Ascending aorta (tissue), 2 donors: Measurements from ENCODE around the gene GSC2. TPM values are rescaled to one million over a fixed set of nuclear protein-coding genes. Genes with fewer than 3 reads are reported as not detected.

Experiments used
- DNase-seq, 2 donors: peaks; one replicate each; pipeline ENCODE4 v3.0.0-alpha.2; 2019; ENCODE audit warnings: low spot score in 2 of 2
- H3K27ac ChIP-seq, 2 donors: fragments of 200-600 bp; sonication (generic); one replicate each; pipeline ENCODE4 v1.5.1; 2016 to 2017; ENCODE audit warnings: mild to moderate bottlenecking in 1 of 2
- H3K27me3 ChIP-seq: fragments of 200-600 bp; sonication (generic); one replicate; pipeline ENCODE4 v1.5.1; 2017
- H3K36me3 ChIP-seq, 2 donors: fragments of 200-600 bp; sonication (generic); one replicate each; pipeline ENCODE4 v1.5.1; 2016
- H3K4me1 ChIP-seq, 2 donors: fragments of 200-600 bp; sonication (generic); one replicate each; pipeline ENCODE4 v1.5.1; 2016 to 2017; ENCODE audit warnings: mild to moderate bottlenecking in 1 of 2
- H3K4me3 ChIP-seq, 2 donors: fragments of 200-600 bp; sonication (generic); one replicate each; pipeline ENCODE4 v1.5.1; 2016 to 2017; ENCODE audit warnings: mild to moderate bottlenecking in 1 of 2
- H3K9me3 ChIP-seq, 2 donors: fragments of 200-600 bp; sonication (generic); one replicate each; pipeline ENCODE4 v1.5.1; 2016
- intact Hi-C: fragments of 100-400 bp; cut with DNase I; formaldehyde crosslinking; loops from one replicate; pipeline ENCODE4 v1.15.1; 2023
- total RNA-seq: library from RNA; depleted of rRNA; stranded (reverse); fragments of >200 nt; gene quantifications from one replicate; pipeline ENCODE4 v1.1.0, GENCODE V29; 2016
- TF ChIP-seq, protein P1 (sequence below), 3 experiments: fragments of 200-600 bp in 2 of 3; fragments of 450-650 bp in 1 of 3; sonication (generic) in 2 of 3; IDR thresholded peaks; one replicate each; pipeline ENCODE4 v1.5.1; 2016 to 2019; ENCODE audit warnings: antibody characterized with exemption in 3 of 3, mild to moderate bottlenecking in 1 of 3, moderate library complexity in 1 of 3

GSC2 gene
- total RNA-seq, 1 donor from 2014 or later = not detected

DNA sequence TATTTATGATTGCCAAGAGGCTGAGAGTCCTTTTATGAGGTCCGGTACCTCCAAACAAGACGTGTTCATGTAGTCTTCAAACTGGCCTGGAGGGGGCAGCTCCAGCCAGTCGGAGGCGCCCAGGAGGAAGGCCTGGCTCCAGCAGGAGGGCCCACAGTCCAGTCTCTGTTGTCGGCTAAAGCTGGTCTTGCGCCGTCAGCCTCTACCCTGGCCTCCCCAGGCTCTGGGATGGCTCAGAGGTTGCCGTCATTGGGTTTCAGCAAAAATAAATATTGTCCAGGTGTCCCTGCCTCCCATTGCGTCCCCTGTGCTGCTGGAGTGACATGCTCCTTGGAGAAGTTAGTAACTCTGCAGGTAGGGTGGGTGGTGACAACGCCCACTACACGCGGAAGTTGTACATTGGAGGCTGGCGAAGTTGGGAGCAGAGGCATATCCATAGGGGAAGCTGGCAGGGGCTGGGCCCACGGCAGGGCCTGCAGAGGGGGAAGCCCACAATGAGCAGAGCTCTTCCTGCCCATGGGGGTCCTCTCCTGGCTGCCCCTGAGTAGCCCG is 29.5 kb upstream of the GSC2 start:
- peak in 1 of 2 donors; percentile 85 for DNase-seq
- no peaks in the 10 kb centered on the region for H3K9me3 ChIP-seq
- no peaks in the 10 kb centered on the region for H3K27me3 ChIP-seq
- H3K4me1 ChIP-seq = peaks cover 6 to 22% of the 10 kb centered on the region in 2 donors
- H3K4me3 ChIP-seq = peak overlapping the region; percentile 96 to 97
- TF ChIP-seq, protein P1, sequence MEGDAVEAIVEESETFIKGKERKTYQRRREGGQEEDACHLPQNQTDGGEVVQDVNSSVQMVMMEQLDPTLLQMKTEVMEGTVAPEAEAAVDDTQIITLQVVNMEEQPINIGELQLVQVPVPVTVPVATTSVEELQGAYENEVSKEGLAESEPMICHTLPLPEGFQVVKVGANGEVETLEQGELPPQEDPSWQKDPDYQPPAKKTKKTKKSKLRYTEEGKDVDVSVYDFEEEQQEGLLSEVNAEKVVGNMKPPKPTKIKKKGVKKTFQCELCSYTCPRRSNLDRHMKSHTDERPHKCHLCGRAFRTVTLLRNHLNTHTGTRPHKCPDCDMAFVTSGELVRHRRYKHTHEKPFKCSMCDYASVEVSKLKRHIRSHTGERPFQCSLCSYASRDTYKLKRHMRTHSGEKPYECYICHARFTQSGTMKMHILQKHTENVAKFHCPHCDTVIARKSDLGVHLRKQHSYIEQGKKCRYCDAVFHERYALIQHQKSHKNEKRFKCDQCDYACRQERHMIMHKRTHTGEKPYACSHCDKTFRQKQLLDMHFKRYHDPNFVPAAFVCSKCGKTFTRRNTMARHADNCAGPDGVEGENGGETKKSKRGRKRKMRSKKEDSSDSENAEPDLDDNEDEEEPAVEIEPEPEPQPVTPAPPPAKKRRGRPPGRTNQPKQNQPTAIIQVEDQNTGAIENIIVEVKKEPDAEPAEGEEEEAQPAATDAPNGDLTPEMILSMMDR (IDR thresholded peaks at IDR 0.05) = peak; percentile 67 to 71 (median 68)
- intact Hi-C loops = loop anchor here (1.0 to 5.0 kb wide), 3 partner anchors 112 to 538 kb away; partner anchors contain the start of genes CLTCL1 and HIRA
- H3K36me3 ChIP-seq = peaks cover 0 to 4% of the 10 kb centered on the region in 2 donors
- H3K27ac ChIP-seq = peak overlapping the region; percentile 79 to 93

- Histone ChIP-seq H3K27ac (peak within 1 kb of the TSS; percentile 92 to 93), H3K27me3 (no peaks in the 10 kb centered on the region), H3K4me1 (peaks cover 6 to 29% of the 10 kb centered on the region in 2 donors)
Observed at GRCh38 chr22:19178657-19179496, 28.8 kb upstream of the GSC2 start, which contains the start of gene SLC25A1. Gene SLC25A1, minus strand, starts transcription at chr22:19178736. Its CDS starts 63 bp downstream, at chr22:19178673.

DNA sequence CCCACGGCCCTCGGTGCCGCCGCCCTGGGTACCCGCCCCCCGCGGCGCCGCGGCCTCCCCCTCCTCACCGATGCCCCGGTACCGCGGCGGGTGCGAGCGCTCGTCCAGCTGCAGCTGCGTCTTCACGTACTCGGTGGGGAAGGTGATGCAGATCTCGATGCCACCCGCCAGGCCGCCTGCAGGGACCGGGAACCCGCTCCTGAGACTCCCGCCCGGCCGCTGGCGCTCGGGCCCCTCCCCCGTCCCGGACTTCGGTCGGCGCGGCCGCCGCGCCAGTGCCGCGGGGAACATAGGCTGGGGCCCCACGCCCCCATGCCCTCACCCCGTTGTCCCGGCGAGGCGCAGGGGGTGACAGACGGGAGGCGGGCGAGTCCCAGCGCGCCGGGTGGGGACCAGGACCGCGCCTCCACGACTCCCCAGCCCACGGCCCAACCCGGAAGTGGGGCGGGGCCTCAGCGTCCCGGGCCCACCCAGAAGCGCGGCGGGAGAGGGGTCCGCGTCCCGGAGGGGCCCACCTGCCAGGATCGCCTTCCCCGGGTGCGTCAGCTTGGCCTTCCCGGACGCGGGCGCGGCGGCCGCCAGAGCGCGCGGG is 28.1 kb upstream of the GSC2 start:
- Histone ChIP-seq H3K4me3 (peak overlapping the region; percentile 96 to 97), H3K27me3 (no peaks in the 10 kb centered on the region), H3K36me3 (peaks cover 0 to 4% of the 10 kb centered on the region in 2 donors), H3K9me3 (no peaks in the 10 kb centered on the region), H3K27ac (peak overlapping the region; percentile 92 to 93), H3K4me1 (peaks cover 6 to 36% of the 10 kb centered on the region in 2 donors)
- intact Hi-C loops = loop anchor here (1.0 to 5.0 kb wide), 5 partner anchors 34 to 539 kb away; partner anchors contain the start of genes CDC45, DGCR2, ESS2 and HIRA
- TF ChIP-seq, protein P1 (IDR thresholded peaks at IDR 0.05) = no peak
- DNase-seq = peak in 1 of 2 donors; percentile 75

More at GRCh38 chr22:19178657-19179496, 28.8 kb upstream of the GSC2 start, which contains the start of gene SLC25A1:
- Histone ChIP-seq H3K36me3 (peaks cover 0 to 4% of the 10 kb centered on the region in 2 donors), H3K9me3 (no peaks in the 10 kb centered on the region), H3K4me3 (peak within 1 kb of the TSS; percentile 96 to 97)
- TF ChIP-seq, protein P1 (IDR thresholded peaks at IDR 0.05) = peak in 1 of 3 experiments; percentile 15
- intact Hi-C loops = loop anchor here (1.0 to 5.0 kb wide), 6 partner anchors 35 to 538 kb away; partner anchors contain the start of genes CDC45, CLTCL1, DGCR2 and ESS2
- DNase-seq = peak; percentile 66 to 95

DNA sequence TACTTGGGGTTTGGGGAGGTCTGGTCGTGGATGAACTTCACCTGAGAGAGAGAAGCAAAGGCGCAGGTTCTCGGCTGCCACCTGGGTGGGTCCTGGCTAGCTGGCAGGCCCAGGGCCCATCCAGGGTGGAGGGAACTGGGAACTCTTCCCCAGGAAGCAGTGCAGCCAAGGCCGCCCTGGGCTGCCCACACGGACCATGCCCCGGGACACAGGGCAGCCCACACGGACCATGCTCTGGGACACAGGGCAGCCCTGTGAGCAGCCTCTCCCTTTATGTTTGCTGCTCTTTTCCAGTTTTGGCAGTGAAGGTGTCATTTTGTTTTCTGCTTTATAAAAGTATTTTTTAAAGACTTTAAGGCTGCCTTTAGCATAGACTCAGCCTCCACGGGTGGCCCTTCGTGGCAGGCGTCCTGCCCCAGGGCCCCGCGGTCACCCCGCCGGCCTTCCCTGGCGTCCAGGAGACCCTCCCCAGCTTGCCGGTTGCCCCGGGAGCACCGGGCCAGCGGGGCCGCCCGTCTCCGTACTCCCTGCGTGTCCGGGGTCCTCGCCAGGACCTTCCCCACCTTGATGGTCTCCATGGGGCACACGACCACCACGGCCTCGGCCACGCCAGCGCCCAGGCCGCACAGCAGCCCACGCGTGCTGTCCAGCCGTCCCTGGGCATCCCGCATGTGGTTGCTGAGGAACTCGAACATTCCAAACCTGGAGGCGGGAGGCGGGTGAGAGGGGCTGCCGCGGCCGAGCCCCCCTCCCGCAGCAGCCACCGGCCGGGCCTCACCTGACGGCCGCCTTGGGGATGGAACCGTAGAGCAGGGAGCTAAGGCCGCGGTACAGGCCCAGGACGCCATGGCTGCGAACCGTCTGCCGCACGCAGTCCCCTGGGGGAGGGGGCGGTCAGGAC is 27.3 kb upstream of the GSC2 start:
- DNase-seq = no peak
- H3K4me3 ChIP-seq = peak overlapping the region; percentile 96 to 97
- intact Hi-C loops = loop anchor here (1.0 to 5.0 kb wide), 5 partner anchors 33 to 540 kb away; partner anchors contain the start of genes CDC45, DGCR2, ESS2 and HIRA
- no peaks in the 10 kb centered on the region for H3K27me3 ChIP-seq
- H3K9me3 ChIP-seq = no peaks in the 10 kb centered on the region
- peak overlapping the region; percentile 92 to 93 for H3K27ac ChIP-seq
- peaks cover 0 to 4% of the 10 kb centered on the region in 2 donors for H3K36me3 ChIP-seq
- peaks cover 6 to 42% of the 10 kb centered on the region in 2 donors for H3K4me1 ChIP-seq
- TF ChIP-seq, protein P1 (IDR thresholded peaks at IDR 0.05) = no peak
